Fibroblast of pulmonary artery (primary cell): ENCODE results near the gene RAB21.

Experiments
- DNase-seq: peaks from one replicate; pipeline ENCODE4 v3.0.0-alpha.2; 2010; ENCODE audit warnings: low read depth
- H3K4me3 ChIP-seq: replicated peaks from 2 replicates; pipeline ENCODE4 v1.5.1; 2011; ENCODE audit warnings: low read depth, mild to moderate bottlenecking, control low read depth, low read length, moderate library complexity
- CTCF ChIP-seq: IDR thresholded peaks from 2 replicates; pipeline ENCODE4 v1.5.1; 2011; ENCODE audit warnings: mild to moderate bottlenecking, control low read depth, low read length, inconsistent platforms; ENCODE audit errors: missing control alignments

The RAB21 gene

GRCh38 chr12:71828813-71829212 is 74.2 kb downstream of the RAB21 start:
- no peak overlapping the region for H3K4me3 ChIP-seq
- no peak for DNase-seq
- TF ChIP-seq CTCF = no peak

GRCh38 chr12:71837356-71837755 is 82.7 kb downstream of the RAB21 start:
- no peak overlapping the region for H3K4me3 ChIP-seq
- no peak for TF ChIP-seq CTCF
- DNase-seq = no peak

GRCh38 chr12:71838231-71838630 is 83.6 kb downstream of the RAB21 start:
- H3K4me3 ChIP-seq = no peak overlapping the region
- DNase-seq = no peak
- no peak for TF ChIP-seq CTCF

GRCh38 chr12:71838676-71839075 is 84.0 kb downstream of the RAB21 start:
- DNase-seq = no peak
- TF ChIP-seq CTCF = no peak
- peak overlapping the region; percentile 66 for H3K4me3 ChIP-seq

- TF ChIP-seq CTCF = no peak
- DNase-seq = peak; percentile 82
- peak overlapping the region; percentile 66 for H3K4me3 ChIP-seq
Measured at GRCh38 chr12:71840231-71840847, 85.7 kb downstream of the RAB21 start.

GRCh38 chr12:71846322-71846940 is 91.8 kb downstream of the RAB21 start:
- TF ChIP-seq CTCF = peak; percentile 64
- peak; percentile 63 for DNase-seq
- H3K4me3 ChIP-seq = no peak overlapping the region

GRCh38 chr12:71848212-71848611 is 93.5 kb downstream of the RAB21 start:
- TF ChIP-seq CTCF = no peak
- no peak for DNase-seq
- no peak overlapping the region for H3K4me3 ChIP-seq
